Left ventricle myocardium superior (tissue), 1 donor: ENCODE results near the gene HOXD11. TPM values are rescaled to one million over a fixed set of nuclear protein-coding genes. Genes with fewer than 3 reads are reported as not detected.

Experiments
- ATAC-seq: fragments of 200-7000 bp; cut with Tn5 transposase; one replicate; pipeline ENCODE4 v1.9.1; 2020; ENCODE audit warnings: mild to moderate bottlenecking, moderate library complexity
- DNase-seq: peaks from one replicate; pipeline ENCODE4 v3.0.0-alpha.2; 2020
- intact Hi-C: fragments of 100-400 bp; cut with micrococcal nuclease; formaldehyde crosslinking; loops from one replicate; pipeline ENCODE4 v1.11.0; 2022
- total RNA-seq: library from RNA; stranded (reverse); fragmentation: NEBNext Ultra II Directional; extraction: Animal tissue kit (Norgen Biotek cat#: 25700); gene quantifications from one replicate; pipeline ENCODE4 v1.2.1, GENCODE V29; 2021
- donor health status: DM: no; HTN: yes; CAD: no; lungs with severe emphysema.

HOXD11 gene
- total RNA-seq, 1 donor from 2014 or later: not detected

- DNase-seq (no peak), ATAC-seq (no peak)
- intact Hi-C loops: loop anchor here (5.0 kb wide), 1 partner anchor 510 kb away; no protein-coding TSS in a partner anchor
Measured at GRCh38 chr2:176127774-176128072, 20.6 kb downstream of the HOXD11 start.

- ATAC-seq (no peak), DNase-seq (no peak)
- intact Hi-C loops: loop anchor here (5.0 kb wide), 1 partner anchor 509 kb away; no protein-coding TSS in a partner anchor
Measured at GRCh38 chr2:176128172-176128981, 21.3 kb downstream of the HOXD11 start.

DNA sequence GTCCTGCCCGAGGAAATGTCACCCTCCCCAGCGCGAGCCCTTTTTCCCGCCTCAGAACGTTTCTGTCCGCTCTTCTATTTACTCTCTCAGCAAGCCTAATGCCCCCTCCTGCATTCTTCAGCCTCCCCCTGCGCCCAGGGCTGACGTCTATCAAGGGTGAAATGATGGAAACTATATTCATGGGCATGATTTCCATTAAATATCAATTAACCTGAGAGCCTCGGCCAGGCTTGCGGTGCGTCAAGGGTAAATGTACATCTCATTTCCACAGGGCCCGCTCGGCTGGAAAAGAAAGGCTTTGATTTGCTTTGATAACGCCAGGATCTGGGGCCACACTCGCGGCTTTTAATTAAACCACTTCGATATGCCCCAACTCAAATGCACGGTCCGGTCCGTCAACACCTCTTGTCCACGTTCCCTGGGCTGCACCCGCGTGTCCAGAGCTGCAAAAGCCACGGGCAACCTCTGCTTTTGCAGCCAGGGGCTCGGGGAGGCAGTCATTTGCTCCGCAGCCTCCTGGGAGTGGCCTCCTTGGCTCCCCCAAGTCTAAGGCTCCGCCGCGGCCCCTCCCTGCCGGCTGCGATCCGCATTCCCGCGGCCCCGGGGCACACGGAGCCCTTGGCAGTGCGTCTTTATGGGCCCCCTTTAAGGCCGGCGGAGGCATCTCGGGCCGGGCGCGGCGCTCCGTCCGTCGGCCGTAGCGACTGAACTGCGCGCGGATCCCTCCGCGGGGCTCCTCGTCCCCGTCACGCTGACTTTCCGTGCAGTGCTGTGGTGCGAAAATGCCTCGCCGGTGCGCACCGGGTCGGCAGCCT lies 22.1 kb downstream of the HOXD11 start, which contains the start of gene HOXD8:
HOXD8 (plus strand) TSS at position 724 of the 815 bp plus-strand sequence. CDS start 662 bp downstream, outside the sequence.
- intact Hi-C loops: loop anchor here (5.0 kb wide), 1 partner anchor 508 kb away; no protein-coding TSS in a partner anchor
- DNase-seq (peak; percentile 64), ATAC-seq (no peak)

DNA sequence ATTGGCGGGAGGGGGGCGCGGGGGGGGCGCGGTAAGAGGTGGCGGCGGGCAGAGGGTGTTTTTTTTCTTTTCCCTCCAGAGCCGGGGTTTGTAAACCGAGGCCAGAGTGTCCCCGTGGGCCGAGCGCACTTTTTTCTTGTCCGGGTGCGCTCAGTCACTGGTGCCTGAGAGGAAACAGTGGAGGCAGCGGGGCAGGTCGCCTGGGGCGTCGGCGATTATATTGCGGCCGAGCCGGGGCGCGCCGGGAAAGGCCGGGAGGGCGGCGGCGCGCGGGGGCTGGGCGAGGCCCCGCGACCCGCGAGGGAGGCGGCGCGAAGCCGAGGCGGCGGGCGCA lies 22.7 kb downstream of the HOXD11 start:
- ATAC-seq (no peak), DNase-seq (no peak)
- intact Hi-C loops: loop anchor here (5.0 kb wide), 1 partner anchor 508 kb away; no protein-coding TSS in a partner anchor

DNA sequence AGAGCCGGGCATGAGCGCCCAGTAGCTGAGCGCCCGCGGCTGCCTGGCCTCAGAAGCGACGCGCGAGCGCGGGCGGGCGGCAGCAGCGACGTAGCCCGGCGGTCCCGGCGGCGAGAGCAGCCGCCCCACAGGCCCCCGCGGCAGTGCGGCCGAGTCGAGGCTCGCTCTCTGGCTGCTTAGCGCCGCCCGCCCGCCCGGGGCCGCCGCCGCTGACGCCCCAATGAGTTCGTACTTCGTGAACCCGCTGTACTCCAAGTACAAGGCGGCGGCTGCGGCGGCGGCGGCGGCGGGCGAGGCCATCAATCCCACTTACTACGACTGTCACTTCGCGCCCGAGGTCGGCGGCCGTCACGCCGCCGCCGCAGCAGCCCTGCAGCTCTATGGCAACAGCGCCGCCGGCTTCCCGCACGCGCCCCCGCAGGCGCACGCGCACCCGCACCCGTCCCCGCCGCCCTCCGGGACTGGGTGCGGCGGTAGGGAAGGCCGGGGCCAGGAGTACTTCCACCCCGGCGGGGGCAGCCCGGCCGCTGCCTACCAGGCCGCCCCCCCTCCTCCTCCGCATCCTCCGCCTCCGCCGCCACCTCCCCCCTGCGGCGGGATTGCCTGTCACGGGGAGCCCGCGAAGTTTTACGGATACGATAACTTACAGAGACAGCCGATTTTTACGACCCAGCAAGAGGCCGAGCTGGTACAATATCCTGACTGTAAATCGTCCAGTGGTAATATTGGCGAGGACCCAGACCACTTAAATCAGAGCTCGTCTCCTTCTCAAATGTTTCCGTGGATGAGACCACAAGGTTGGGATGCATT lies 23.3 kb downstream of the HOXD11 start:
- intact Hi-C loops: no loop called here
- peak; percentile 18 for ATAC-seq
- peak; percentile 35 for DNase-seq

DNA sequence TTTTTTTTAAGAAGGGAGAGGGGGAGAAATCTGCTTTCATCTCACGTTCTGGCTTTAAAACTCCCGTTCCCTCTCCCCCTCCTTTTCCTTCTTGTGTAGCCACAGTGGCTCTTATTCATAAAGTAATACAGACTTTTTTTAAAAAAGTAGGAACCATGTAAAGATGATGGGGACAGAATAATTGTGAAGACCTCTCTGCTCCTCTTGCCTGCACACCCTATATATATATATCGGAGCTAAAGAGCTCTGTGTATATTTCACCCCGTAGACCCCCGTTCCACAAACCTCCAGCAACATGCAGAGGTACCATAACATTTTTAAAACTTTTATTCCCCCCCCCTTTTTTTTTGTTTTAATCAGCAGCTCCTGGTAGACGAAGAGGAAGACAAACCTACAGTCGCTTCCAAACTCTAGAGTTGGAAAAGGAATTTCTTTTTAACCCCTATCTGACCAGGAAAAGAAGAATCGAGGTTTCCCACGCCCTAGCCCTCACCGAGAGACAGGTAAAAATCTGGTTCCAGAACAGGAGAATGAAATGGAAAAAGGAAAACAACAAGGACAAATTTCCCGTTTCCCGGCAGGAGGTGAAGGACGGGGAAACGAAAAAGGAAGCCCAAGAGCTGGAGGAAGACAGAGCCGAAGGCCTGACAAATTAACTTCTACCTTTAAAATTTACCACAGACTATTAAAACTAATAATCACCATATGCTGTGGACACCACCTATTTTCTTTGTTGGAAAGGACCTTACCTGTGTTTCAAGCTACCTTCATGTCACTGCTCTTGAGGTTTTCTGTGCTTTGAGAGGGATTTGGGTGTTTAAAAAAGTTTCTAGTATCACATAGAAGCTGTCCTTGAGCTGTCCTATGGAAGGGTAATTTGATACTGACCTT lies 24.1 kb downstream of the HOXD11 start:
- DNase-seq (no peak), ATAC-seq (no peak)
- intact Hi-C loops: no loop called here

DNA sequence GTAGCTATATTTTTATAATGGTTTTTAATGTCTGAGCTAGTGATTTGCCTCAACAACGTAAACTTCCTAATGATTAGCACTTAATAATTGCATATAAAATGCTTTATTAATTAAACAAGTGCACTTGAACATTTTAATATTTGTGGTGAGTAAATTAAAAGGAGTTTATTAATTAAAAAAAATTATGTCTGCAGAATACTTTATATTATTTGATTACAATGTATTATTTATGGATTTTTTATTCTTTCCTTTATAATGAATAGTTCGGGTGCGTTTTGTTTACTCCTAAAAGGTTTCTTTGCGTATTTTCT lies 24.7 kb downstream of the HOXD11 start:
- ATAC-seq (no peak), DNase-seq (no peak)
- intact Hi-C loops: no loop called here

GRCh38 chr2:176132205-176133171 lies 25.4 kb downstream of the HOXD11 start:
- intact Hi-C loops: no loop called here
- DNase-seq (no peak), ATAC-seq (no peak)

DNA sequence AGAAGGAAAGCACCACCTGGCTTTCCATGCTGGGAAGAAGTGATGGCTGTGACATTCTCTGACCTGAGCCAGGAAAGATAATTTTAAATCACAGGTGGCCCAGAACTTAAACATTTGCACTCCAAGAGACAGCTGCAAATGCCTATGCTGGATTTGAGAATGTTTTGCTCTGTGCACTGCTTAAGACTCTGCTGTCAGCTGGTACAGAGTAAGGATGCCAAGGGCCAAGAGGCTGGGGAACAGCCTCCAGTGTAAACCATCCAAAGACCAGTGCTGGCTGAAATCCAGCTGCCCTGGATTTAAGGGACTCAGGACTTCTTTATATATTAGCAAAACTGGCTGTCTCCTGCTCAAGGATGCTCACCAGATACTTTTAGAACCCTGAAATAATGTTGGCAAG lies 26.3 kb downstream of the HOXD11 start:
- intact Hi-C loops: no loop called here
- no peak for DNase-seq
- ATAC-seq: no peak

GRCh38 chr2:176134035-176134434 lies 27.0 kb downstream of the HOXD11 start:
- DNase-seq (no peak), ATAC-seq (no peak)
- intact Hi-C loops: no loop called here

GRCh38 chr2:176135035-176135440 lies 28.0 kb downstream of the HOXD11 start:
- intact Hi-C loops: no loop called here
- ATAC-seq (no peak), DNase-seq (no peak)

DNA sequence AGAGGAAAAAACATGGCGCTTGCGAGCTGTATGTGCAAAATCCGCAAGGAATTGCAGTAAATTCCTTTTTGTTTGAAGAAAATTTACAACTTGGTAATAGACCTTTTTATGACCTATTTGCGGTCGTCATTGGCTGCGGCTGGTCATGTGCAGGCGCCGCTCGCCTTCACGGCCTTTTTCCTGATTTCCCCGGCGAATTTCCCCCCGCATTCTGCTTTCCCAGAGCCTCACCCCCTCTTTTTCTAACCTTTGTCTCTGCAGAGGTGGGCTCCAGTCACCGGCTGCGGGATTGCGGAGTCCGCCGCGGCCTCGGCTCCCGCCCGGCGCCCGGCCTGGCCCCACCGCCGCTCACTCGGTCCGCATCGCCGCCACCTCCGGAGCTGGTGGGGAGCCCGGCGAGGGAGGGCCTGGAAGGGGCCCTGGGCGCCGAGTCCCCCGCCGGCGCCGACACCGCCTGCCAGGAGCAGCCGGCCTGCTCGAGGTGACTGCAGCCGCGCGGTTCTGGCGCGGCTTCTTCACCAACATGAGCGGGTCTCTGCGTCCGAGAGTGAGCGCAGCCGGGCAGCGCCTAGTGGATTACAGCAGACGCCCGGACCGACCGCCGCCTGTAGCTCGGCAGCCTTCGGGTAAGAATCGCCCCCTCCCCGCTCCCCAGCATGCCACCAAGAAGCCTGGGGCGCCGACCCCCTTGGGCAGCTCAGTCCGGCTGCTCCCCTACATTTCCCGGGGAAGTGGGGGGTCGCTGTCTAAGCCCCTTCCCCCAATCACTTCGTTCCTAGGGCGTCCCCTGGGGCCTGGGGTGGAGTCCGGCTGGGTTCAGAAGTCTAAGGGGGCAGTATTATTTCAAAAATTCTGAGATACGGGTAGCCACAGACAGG lies 29.5 kb downstream of the HOXD11 start:
- DNase-seq: no peak
- intact Hi-C loops: no loop called here
- ATAC-seq: no peak

- intact Hi-C loops: no loop called here
- ATAC-seq (no peak), DNase-seq (no peak)
Measured at GRCh38 chr2:176137252-176137580, 30.1 kb downstream of the HOXD11 start.

DNA sequence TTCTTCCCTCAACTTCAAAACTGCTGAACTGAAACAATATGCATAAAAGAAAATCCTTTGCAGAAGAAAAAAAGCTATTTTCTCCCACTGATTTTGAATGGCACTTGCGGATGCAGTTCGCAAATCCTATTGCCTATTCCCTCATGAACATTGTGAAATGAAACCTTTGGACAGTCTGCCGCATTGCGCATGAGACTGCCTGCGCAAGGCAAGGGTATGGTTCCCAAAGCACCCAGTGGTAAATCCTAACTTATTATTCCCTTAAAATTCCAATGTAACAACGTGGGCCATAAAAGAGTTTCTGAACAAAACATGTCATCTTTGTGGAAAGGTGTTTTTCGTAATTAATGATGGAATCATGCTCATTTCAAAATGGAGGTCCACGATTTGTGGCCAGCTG lies 30.8 kb downstream of the HOXD11 start:
- intact Hi-C loops: no loop called here
- no peak for ATAC-seq
- DNase-seq: no peak

DNA sequence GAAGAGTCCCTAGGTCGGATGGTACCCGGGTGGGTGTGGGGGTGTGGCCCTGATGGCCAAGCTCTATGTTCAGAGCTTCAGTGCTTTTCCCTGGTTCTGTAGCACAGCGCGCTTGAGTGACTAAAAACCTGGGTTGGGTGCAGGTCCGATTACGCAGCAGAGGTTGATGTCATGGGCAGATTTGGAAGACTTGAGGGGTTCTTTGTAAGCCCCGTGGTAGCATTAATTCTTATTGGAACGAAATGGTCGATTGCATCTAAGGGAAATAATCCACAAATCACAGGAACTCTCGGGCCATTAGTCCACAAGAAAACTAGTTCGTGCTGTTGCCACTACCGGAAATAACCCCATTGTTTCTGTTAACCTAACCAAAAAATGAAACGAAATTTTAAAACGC lies 31.4 kb downstream of the HOXD11 start:
- no peak for ATAC-seq
- intact Hi-C loops: no loop called here
- no peak for DNase-seq

DNA sequence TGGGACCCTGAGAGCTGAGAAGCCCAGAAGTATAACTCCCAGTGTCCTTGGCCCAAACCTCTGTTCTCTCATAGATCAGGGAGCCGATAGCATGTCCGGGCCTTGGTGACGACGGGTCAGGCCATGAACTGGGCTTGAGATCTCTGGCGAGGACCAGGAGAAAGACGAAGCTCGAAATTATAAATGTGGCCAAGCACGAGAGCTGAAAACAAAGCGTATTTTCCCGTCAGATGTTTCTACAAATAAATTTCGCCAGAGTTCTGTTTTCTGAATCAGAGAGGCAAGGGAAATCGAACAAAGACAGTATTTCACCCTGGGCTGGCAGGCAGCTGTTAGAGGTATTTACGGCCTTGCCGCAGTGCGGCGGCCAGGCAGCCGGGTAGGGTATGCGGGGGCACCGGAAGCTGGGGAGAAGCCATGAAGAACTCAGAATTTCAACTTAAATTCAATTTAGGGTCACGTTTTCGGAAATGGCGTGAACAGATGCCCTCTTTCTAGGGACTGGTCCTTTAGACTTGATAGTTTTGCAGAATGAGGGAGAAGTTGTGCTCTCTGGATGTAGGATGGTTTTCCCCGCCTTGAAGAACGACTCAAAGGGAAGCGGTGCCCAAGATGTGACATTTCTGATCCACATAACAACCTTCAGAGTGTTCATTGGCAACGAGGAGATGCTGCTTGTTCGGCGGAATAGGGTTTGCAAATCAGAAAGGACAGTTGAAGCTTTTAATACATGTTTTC lies 32.0 kb downstream of the HOXD11 start:
- no peak for ATAC-seq
- intact Hi-C loops: no loop called here
- DNase-seq: no peak
